ENCODE measurements around the gene BCDIN3D. TPM values are rescaled to one million over a fixed set of nuclear protein-coding genes. Genes with fewer than 3 reads are reported as not detected.
A peak's percentile ranks its signal among the peaks of the same experiment; 100 is the strongest.

The BCDIN3D gene
- total and polyA plus RNA-seq, 9 of the 15 experiments (the other 6 are each of a cell fraction or from before 2014, with no cell fraction given) = 3.7 to 6.9 (median 5.6) TPM

DNA sequence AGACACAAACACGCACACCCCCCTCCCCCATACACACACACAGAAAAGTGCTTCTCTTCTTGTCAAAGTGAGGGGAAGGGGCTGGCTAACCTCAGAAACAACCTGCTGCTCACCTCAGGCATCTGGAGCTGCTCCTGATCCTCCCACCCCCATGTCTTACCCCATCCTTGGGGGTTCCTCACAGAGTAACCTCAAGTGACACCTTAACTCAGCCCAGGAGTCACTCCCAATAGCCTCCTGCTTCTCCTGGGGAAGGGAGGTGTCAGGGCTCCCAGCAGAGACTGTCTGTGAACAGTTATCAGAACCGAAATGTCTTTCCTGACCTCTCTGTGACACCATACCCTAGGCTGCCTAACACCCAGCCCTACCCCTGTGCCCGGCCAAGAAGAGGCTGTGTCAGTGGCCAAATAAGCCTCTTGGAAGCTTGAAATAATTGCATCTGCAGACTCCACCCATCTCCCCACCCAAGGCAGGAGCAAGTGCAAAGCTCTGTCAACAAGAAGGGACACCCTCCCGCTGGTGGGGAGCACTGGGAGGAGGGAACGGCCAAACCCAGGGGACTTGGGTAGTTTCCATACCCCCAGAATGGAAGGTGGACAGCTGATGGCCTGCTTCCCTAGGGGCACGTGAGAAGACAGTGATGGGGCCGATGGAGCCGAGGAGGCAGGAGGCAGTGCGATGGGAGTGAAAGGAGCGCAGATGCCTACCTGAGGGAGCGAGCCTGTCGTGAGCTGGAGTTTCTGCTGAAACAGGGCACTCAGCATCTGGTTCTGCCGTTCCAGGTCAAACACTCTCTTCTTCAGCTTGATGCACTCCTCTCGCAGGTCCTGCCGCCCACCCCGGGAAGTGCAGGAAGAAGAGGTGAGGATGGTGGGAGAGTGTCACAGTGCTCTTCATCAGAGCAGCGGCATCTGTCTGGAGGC, 41.5 kb downstream of the BCDIN3D start:
- ChIA-PET POLR2A (interaction anchor here (0.6 to 1.9 kb wide), 5 partner anchors 9 to 1598 kb away, joined by 3 to 4 read pairs (median 3); partner anchors contain the start of gene NCKAP5L), CTCF (ENCODE audit: low intra/inter-chr PET ratio) (no interaction called here)
- intact Hi-C loops (cut with micrococcal nuclease) = no loop called here
- no peaks in the 10 kb centered on the region for H3K27me3 ChIP-seq (ENCODE audit: control insufficient read depth in 2 of 2, insufficient read depth in 2 of 2, low read length in 2 of 2)
- no TSS peak for BruUV-seq (replicated peaks)
- WGBS (ENCODE audit: insufficient coverage, low coverage, missing lambda C conversion rate) = 78% methylated on average over 17 of the region's 17 CpGs
- no peak overlapping the region for H3K4me3 ChIP-seq
- H3K4me1 ChIP-seq (replicated peaks in 1 of 2; ENCODE audit: control insufficient read depth in 2 of 2, insufficient read depth in 2 of 2, low read length in 2 of 2) = peaks cover 0 to 15% of the 10 kb centered on the region in 2 experiments; a peak in 2 of 5 replicates
- in situ Hi-C loops (cut with MboI) = no loop called here
- no peaks in the 10 kb centered on the region for H3K9me3 ChIP-seq (replicated peaks; ENCODE audit: control insufficient read depth, insufficient read depth, low read depth, low read length)
- peak overlapping the region in 1 of 2 experiments; percentile 43; a peak in 2 of 4 replicates for H3K9ac ChIP-seq (ENCODE audit: insufficient read depth in 1 of 2, low read depth in 2 of 2, low read length in 2 of 2)
- TF ChIP-seq ZNF212 (CRISPR knock-in tag; IDR thresholded peaks at IDR 0.05) (no peak), NR2C1 (IDR thresholded peaks at IDR 0.05) (no peak), NR2C1 (tag; IDR thresholded peaks at IDR 0.05) (no peak), ASH1L (IDR thresholded peaks at IDR 0.05; ENCODE audit: borderline replicate concordance, low read depth, partially characterized antibody) (no peak), ZNF263 (CRISPR knock-in tag; IDR thresholded peaks at IDR 0.05; ENCODE audit: borderline replicate concordance) (0 out of 2 replicates have a peak, but pooled peaks have one; percentile 48), POU5F1 (IDR thresholded peaks at IDR 0.05; ENCODE audit: borderline replicate concordance, low read depth, low read length, partially characterized antibody) (no peak), POLR2G (IDR thresholded peaks at IDR 0.05; ENCODE audit: low read depth, low read length) (no peak)
- TF ChIP-seq, protein P1, sequence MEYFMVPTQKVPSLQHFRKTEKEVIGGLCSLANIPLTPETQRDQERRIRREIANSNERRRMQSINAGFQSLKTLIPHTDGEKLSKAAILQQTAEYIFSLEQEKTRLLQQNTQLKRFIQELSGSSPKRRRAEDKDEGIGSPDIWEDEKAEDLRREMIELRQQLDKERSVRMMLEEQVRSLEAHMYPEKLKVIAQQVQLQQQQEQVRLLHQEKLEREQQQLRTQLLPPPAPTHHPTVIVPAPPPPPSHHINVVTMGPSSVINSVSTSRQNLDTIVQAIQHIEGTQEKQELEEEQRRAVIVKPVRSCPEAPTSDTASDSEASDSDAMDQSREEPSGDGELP (CRISPR knock-in tag; IDR thresholded peaks at IDR 0.05; ENCODE audit: borderline replicate concordance) = no peak
- TF ChIP-seq, protein P2, sequence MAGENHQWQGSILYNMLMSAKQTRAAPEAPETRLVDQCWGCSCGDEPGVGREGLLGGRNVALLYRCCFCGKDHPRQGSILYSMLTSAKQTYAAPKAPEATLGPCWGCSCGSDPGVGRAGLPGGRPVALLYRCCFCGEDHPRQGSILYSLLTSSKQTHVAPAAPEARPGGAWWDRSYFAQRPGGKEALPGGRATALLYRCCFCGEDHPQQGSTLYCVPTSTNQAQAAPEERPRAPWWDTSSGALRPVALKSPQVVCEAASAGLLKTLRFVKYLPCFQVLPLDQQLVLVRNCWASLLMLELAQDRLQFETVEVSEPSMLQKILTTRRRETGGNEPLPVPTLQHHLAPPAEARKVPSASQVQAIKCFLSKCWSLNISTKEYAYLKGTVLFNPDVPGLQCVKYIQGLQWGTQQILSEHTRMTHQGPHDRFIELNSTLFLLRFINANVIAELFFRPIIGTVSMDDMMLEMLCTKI (IDR thresholded peaks at IDR 0.05; ENCODE audit: partially characterized antibody) = no peak
- ATAC-seq (no peak; the same call in 2 of the 3 replicates), DNase-seq (ENCODE audit: extremely low read depth in 1 of 4, low spot score in 3 of 4) (no peak), FAIRE-seq (no peak)
- peaks cover 40% of the 10 kb centered on the region; the same call in 2 of the 3 replicates for H3K36me3 ChIP-seq (ENCODE audit: control insufficient read depth, insufficient read depth, low read length)
- no peak overlapping the region for H3K4me2 ChIP-seq (ENCODE audit: insufficient read depth, low read length)
- H3K9me1 ChIP-seq (ENCODE audit: control insufficient read depth, insufficient read depth, low read length) = no peaks in the 10 kb centered on the region
- peaks cover 5% of the 10 kb centered on the region; the same call in 1 of the 2 replicates for H4K20me1 ChIP-seq (replicated peaks; ENCODE audit: control insufficient read depth, insufficient read depth, low read length)
- H3K27ac ChIP-seq (ENCODE audit: extremely low read depth, low read depth, low read length) = no peak overlapping the region
- no peak overlapping the region for H2AFZ ChIP-seq (ENCODE audit: low read depth, low read length)
- H3K79me2 ChIP-seq (ENCODE audit: control insufficient read depth, insufficient read depth, low read length) = no peaks in the 10 kb centered on the region
